Dermis blood vessel endothelial cell (primary cell): ENCODE data around the gene YIF1A. TPM values are rescaled to one million over a fixed set of nuclear protein-coding genes. Genes with fewer than 3 reads are reported as not detected.
A peak's percentile ranks its signal among the peaks of the same experiment; 100 is the strongest.
"Not testable (repeated sequence)": the region's sequence is repeated elsewhere in the genome, so short reads cannot be mapped to it uniquely, and the experiment has no call there.

Source experiments
- DNase-seq: peaks from one replicate; pipeline ENCODE4 v3.0.0; 2010
- total RNA-seq: library from RNA; depleted of rRNA; stranded (reverse); fragments of >200 nt; gene quantifications from 2 replicates; pipeline ENCODE4 v1.2.3, GENCODE V29; 2014

YIF1A gene
- total RNA-seq, 1 donor from 2014 or later = 159 TPM

GRCh38 chr11:66326261-66327111, 37.5 kb upstream of the YIF1A start:
- no peak for DNase-seq

DNA sequence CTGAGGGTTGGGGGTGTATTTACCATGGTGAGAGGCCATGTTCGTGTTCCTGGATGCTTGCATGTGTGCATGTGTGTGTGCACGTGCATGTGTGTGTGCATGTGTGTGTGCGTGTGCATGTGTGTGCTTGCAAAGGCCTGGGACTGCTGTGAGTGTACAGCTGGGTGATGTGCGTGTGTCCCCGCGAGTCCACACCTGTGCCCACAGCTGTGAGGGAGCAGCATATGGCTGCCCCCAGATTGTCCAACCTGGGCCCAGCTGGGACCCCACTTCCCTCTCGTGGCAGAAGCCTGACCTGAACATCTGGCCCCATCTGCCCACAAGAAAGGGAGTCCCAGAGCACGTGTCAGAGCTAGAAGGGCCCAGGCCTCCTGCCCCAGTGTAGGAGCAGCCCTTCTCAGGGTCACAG, 36.3 kb upstream of the YIF1A start:
- no peak for DNase-seq

DNA sequence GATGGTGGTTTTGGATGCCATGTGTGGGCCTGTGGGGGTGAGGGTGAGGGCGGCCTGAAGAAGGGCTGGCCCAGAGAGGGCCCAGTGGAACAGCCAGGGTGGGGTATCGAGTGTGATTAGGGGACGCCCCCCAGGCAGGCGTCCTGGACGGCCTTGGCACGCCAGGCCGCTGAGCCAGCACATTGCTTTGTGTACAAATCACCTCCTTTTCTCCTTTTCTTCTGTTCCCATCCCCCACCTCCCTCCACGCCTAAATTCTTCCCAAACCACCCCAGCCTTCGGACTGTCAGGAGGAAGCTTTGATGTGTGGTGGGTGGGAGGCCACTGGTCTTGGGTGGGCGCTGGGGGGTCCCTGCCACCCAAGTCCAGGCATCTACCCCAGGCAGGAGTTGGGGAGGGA, 35.7 kb upstream of the YIF1A start:
- DNase-seq = no peak

GRCh38 chr11:66323684-66324083, 34.7 kb upstream of the YIF1A start:
- DNase-seq = no peak

- no peak for DNase-seq
Measured at GRCh38 chr11:66322732-66323427, 33.9 kb upstream of the YIF1A start.

DNA sequence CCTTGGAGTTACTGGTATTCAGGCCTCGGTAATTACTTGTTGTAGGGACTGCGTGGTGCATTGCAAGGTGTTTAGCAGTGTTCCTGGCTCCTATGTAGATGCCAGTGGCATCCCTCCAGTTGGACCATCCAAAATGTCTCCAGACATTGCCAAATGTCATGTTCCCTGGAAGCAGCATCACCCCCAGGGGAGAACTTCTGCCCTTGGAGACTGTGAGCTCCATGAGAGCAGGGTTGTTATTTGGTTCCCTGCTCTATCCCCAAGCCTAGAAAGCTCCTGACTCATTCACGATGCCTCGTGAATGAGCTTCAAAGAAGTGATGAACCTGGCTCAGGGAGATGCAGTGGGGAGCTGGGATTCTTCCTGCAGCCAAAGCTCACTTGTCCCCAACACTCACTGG, 32.7 kb upstream of the YIF1A start:
- no peak for DNase-seq

DNA sequence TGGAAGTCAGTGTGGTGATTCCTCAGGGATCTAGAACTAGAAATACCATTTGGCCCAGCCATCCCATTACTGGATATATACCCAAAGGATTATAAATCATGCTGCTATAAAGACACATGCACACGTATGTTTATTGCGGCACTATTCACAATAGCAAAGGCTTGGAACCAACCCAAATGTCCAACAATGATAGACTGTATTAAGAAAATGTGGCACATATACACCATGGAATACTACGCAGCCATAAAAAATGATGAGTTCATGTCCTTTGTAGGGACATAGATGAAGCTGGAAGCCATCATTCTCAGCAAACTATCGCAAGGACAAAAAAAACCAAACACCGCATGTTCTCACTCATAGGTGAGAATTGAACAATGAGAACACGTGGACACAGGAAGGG, 31.8 kb upstream of the YIF1A start:
- DNase-seq = not testable (repeated sequence)

DNA sequence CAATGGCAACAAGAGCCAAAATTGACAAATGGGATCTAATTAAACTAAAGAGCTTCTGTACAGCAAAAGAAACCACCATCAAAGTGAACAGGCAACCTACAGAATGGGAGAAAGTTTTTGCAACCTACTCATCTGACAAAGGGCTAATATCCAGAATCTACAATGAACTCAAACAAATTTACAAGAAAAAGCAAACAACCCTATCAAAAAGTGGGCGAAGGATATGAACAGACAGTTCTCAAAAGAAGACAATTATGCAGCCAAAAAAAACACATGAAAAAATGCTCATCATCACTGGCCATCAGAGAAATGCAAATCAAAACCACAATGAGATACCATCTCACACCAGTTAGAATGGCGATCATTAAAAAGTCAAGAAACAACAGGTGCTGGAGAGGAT, 31.3 kb upstream of the YIF1A start:
- DNase-seq = not testable (repeated sequence)

GRCh38 chr11:66318600-66318970, 29.6 kb upstream of the YIF1A start:
- DNase-seq = no peak

DNA sequence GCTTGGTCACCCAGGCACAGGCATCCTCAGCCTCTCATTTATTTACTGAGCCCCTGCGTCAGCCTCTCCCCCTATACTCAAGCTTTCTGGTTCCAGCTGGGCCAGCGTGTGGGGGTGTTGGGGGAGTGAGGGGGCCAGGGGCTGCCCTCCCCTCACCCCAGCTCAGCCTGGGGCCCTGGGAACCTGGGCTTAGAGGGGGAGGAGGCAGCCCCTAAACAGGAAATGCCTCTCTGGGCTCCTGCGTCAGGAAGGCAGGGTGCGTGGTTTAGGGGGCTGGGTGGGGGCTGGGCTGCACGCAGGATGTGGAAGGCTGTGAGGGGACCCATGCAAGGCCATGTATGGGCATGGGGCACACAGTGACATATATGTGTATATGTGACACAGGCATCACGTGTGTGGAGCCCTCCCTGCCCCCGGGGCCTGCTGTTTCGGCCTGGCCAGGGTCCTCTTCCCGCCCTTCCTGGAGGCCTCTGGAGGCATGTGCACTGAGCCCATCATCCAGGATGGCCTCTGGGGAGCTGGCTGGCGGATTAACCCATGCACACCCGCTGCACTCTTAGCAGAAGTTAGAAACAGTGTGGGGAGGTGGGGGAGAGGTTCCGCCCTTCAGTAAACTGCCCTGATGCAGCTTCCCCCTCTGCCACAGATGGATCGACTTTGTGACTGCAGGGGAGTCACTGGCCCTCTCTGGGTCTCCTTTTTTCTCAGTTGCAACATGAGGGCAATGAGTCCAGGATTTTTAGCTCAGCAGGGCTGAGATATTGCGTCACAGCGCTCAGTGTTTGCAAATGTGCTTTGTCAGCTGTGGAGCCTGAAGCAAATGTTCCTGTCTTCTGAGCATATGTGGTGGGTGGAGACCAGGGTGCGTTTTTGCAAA, 29.0 kb upstream of the YIF1A start:
- DNase-seq = no peak

GRCh38 chr11:66317322-66317722, 28.4 kb upstream of the YIF1A start:
- peak; percentile 10 for DNase-seq

- peak; percentile 22 for DNase-seq
Measured at GRCh38 chr11:66316849-66317251, 27.9 kb upstream of the YIF1A start, which contains the start of gene CD248. TSS of gene CD248 (minus strand) at chr11:66317044. CDS start at chr11:66317027, 17 bp downstream.

GRCh38 chr11:66315921-66316811, 27.2 kb upstream of the YIF1A start:
- no peak for DNase-seq

DNA sequence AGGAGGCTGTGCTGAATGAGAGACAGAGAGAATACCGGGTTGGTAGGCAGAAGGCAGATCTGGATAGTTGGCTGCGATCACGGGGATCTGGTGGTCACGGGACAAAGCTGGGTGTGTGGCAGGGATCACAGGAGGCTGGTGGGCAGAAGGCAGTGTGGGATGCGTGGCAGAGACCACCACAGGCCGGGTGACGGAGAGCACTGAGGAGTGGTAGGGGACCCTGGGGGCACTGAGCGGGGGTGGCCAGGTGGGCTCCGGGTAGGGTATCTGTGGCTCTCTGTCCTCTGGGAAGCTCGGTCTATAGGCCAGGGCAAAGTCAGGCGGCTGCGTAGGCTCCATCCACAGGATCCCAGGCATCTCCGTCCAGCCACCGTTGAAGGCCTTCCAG, 26.5 kb upstream of the YIF1A start:
- DNase-seq = no peak

DNA sequence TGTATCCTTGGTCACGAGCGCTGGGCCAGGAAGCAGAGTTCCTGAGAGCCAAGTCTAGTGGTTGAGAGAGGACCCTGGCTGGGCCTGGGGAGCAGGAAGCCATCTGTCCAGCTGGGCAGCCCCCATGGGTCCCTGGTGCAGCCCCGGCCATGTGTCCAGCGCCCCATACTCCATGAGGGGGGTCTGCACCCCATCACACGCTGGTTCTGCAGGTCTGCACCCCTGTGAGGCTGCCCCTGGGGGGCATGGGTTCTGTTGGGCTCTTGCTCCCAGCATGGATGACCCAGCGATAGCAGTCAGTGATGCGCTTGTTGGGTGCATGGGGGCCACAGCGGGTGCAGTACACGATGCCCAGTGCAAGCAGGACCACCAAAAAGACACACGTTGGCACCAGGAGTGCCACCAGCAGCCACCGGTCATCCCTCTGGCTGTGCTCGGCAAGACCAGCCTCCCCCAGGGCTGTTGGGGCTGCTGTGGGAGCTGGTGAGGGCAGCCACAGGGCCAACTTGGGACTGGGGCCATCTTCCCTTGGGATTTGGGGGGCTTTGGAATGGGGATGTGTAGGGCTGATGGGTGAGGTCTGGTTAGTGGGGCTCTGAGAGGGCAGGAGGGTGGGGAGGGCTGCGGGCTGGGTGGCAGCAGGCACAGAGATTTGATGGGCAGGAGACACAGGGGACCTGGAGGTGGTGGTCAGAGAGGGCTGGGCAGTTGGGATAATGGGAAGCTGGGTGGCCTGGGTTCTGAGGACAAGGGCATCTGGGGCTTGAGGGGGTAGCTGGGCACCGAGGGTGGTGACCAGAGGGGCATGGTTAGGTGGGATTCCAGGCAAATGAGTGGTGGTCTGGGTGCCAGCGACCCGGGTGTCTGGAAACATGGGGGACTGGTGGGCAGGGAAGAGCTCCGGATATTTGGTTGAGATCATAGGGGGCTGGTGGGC, 25.9 kb upstream of the YIF1A start:
- no peak for DNase-seq

- no peak for DNase-seq
Measured at GRCh38 chr11:66314186-66314501, 25.2 kb upstream of the YIF1A start.

DNA sequence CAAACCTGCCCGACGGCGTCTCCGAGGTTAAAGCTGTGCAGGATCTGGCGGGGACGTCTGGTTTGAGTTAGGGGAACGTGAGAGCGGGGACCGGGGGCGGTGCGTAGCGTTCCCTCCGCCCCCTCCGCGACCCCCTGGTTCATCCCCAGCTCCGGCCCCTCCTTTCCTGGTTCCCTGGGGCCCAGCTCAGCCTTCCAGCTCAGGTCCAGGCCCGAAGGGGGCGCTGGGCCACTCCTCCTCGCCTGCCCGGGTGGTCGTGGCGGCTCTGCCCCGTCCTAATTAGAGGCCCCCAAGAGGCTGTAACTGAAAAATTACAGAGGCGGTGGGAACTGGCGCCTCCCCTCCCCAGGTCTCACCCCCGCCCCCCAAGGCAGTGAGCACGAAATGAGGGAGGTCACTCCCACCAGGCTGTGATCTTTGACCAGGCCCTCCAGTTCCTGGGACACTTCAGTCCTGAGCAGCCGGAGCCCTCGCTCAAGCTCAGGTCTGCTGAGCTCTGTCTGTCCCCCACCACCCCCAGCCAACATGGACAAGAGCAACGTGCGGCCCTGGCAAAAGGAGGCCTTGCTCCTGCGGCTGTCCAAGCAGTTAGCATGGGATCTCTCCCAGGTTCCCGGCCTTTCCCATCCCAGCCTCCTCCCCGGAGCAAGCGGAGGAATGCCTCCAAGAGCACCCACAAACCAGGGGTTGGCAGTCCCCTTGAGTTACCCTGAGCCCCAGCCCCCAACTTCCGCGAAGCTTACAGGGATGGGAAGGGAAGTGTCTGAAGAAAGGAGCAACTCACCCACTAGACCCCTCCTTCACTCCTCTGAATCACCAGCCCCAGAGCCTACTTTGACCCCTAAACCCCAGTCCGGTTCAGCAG, 24.6 kb upstream of the YIF1A start:
- no peak for DNase-seq

- peak; percentile 96 for DNase-seq
Measured at GRCh38 chr11:66312549-66313320, 23.8 kb upstream of the YIF1A start.

GRCh38 chr11:66311965-66312548, 23.1 kb upstream of the YIF1A start:
- DNase-seq = peak; percentile 92
